Activated T-cell treated with anti-CD3 and anti-CD28 coated beads, Interleukin-2, amount 50 U/mL, for 4 hours (primary cell): ENCODE measurements around the gene JAKMIP3. TPM values are rescaled to one million over a fixed set of nuclear protein-coding genes. Genes with fewer than 3 reads are reported as not detected.

Source experiments
- ATAC-seq, 2 donors: fragments of 200-7000 bp; cut with Tn5 transposase; one replicate each; pipeline ENCODE4 v1.10.0; 2021
- DNase-seq: peaks from one replicate; pipeline ENCODE4 v3.0.0-alpha.2; 2020
- H3K27me3 Mint-ChIP-seq: one replicate; pipeline ENCODE4 v1.8.0; 2021; ENCODE audit warnings: low read depth, mixed read lengths
- H3K36me3 Mint-ChIP-seq: one replicate; pipeline ENCODE4 v1.8.0; 2022; ENCODE audit warnings: mixed read lengths; ENCODE audit not compliant: insufficient read depth
- H3K4me1 Mint-ChIP-seq: one replicate; pipeline ENCODE4 v1.8.0; 2021; ENCODE audit warnings: low read depth, mixed read lengths
- H3K4me3 Mint-ChIP-seq: one replicate; pipeline ENCODE4 v1.8.0; 2021; ENCODE audit warnings: mild to moderate bottlenecking, moderate library complexity, mixed read lengths
- H3K9me3 Mint-ChIP-seq: one replicate; pipeline ENCODE4 v1.8.0; 2021; ENCODE audit warnings: mixed read lengths
- total RNA-seq, 3 donors: library from RNA; stranded (reverse); gene quantifications; one replicate each; pipeline ENCODE4 v1.2.1, GENCODE V29; 2021

JAKMIP3 gene
- total RNA-seq, 3 donors from 2014 or later, result 0.08 to 0.35 (median 0.08) TPM

DNA sequence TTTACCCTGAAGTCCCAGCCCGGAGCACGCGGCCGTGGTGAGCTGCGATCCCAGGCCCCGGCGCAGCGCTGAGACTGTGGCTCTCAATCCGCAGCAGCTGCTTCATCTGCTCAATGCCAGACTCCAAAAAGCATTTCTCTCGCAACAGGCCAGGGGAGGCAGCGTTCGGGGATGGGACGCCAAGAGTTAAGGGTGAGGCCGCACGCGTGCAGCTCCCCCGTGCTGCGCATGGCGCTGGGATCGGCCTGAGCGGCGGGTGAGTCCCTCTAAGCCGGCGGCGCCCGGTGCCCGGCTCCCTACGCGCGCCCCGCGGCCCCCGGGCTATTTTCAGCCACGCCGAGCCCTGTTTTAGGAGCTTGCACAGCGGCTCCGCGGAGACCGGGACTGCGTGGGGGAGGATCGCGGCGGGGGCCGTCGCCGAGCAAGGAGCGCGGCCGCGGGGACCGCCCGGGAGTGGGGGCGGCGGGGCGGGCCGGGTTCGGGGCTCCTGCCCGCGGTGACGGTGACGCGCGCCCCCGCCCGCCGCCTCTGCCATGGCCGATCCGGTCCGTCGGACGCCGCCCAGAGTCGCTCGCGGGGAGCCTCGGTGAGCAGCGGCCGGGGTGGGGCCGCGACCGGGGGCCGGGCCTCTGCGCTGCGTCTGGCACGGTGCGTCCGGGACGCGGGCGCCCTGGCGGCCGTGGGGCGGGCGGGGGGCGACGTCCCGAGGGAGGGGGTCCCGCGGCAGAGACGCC, 29.4 kb upstream of the JAKMIP3 start:
- H3K36me3 Mint-ChIP-seq, result no peaks in the 10 kb centered on the region
- no peaks in the 10 kb centered on the region for H3K9me3 Mint-ChIP-seq
- H3K4me1 Mint-ChIP-seq, result peaks cover 7% of the 10 kb centered on the region
- ATAC-seq, result peak; percentile 65 to 67
- H3K27me3 Mint-ChIP-seq, result peaks cover 72% of the 10 kb centered on the region
- H3K4me3 Mint-ChIP-seq, result no peak overlapping the region
- DNase-seq, result no peak

- Mint-ChIP-seq H3K4me1 (peaks cover 7% of the 10 kb centered on the region), H3K9me3 (no peaks in the 10 kb centered on the region), H3K36me3 (no peaks in the 10 kb centered on the region), H3K27me3 (peaks cover 65% of the 10 kb centered on the region), H3K4me3 (peak overlapping the region; percentile 38)
- peak; percentile 54 to 64 for ATAC-seq
- no peak for DNase-seq
Measured at GRCh38 chr10:132036887-132037675, 28.7 kb upstream of the JAKMIP3 start.

GRCh38 chr10:132037676-132037975, 28.1 kb upstream of the JAKMIP3 start:
- H3K27me3 Mint-ChIP-seq, result peaks cover 65% of the 10 kb centered on the region
- peaks cover 7% of the 10 kb centered on the region for H3K4me1 Mint-ChIP-seq
- no peaks in the 10 kb centered on the region for H3K36me3 Mint-ChIP-seq
- DNase-seq, result no peak
- no peak overlapping the region for H3K4me3 Mint-ChIP-seq
- no peaks in the 10 kb centered on the region for H3K9me3 Mint-ChIP-seq
- no peak for ATAC-seq

DNA sequence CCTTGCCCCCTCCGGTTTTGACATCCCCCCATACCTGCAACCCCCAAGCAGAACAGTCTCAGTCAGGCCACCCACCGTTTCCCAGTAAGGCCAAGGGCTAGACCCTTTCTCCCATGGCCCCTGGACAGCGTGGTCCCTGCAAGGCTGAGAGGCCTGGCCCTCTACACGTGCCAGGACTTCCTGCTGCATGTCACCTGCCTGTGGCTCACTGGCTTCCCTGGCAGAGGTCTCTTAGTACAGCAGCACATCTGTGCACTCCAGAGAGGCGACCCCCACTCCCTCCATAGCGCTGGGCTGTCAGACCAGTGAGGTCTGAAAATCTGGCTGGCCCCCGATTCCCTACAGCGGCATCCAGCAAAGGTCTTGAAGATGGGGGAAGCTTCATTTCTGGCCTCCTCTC, 26.4 kb upstream of the JAKMIP3 start:
- no peak for DNase-seq
- Mint-ChIP-seq H3K36me3 (no peaks in the 10 kb centered on the region), H3K27me3 (peaks cover 59% of the 10 kb centered on the region), H3K9me3 (no peaks in the 10 kb centered on the region), H3K4me3 (no peak overlapping the region), H3K4me1 (peaks cover 7% of the 10 kb centered on the region)
- ATAC-seq, result no peak

DNA sequence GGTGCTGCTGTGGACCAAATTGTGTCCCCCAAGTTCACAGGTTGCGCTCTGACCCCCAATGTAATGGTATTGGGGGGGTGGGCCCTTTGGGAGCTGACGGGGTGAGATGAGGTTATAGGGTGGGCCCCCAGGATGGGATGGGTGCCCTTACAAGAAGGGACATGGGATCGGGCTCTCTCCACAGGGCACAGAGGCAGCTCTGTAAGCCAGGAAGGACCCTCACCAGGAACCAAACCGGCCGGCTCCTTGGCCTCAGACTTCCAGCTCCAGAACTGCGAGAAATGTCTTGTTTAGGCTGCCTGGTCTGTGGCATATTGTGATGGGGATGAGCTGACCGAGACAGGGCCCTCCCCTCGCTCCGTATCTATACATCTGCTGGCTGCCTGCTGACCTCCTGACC, 25.7 kb upstream of the JAKMIP3 start:
- no peak for ATAC-seq
- DNase-seq, result no peak
- no peaks in the 10 kb centered on the region for H3K36me3 Mint-ChIP-seq
- peaks cover 58% of the 10 kb centered on the region for H3K27me3 Mint-ChIP-seq
- no peak overlapping the region for H3K4me3 Mint-ChIP-seq
- peaks cover 7% of the 10 kb centered on the region for H3K4me1 Mint-ChIP-seq
- no peaks in the 10 kb centered on the region for H3K9me3 Mint-ChIP-seq

GRCh38 chr10:132041340-132041739, 24.4 kb upstream of the JAKMIP3 start:
- Mint-ChIP-seq H3K27me3 (peaks cover 51% of the 10 kb centered on the region), H3K9me3 (no peaks in the 10 kb centered on the region), H3K36me3 (no peaks in the 10 kb centered on the region), H3K4me3 (no peak overlapping the region), H3K4me1 (peaks cover 7% of the 10 kb centered on the region)
- no peak for ATAC-seq
- no peak for DNase-seq

DNA sequence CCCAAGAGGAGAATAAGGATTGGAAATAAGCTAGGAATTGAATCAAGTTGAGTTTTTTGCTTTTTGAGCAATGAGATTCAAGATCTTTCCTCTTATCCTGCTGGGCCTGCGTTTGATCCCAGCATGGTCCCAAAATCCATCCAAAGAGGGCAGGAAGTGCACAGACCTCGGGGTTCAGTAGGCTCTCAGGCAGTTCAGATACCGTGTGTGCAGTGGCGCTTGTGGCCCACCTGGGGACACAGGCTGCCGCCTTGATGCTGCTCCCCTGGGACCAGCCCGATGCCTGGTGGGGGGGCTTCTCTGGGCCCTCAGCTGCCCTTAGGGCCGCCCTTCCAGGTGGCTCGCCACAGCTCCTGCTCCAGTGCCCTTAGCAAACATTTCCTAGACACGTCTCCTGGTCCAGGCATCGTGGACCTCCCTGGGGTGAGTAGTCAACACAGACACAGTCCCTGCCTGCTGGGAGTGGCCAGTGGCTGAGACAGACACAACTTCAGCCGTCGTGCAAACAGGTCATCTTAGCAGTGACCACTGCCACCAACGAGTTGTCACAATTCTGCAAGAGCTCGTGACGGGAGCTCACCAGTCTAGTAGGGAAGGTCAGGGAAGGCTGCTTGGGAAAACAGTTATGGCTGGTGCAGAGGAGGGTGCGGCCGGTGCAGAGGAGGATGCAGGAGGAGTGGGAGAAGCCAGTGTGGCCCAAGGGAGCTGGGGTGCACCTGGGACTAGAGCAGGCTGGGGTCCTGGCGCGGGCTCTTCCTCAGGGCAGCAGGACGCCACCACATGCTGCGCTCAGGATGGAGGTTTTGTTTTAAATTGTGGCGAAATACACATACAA, 21.7 kb upstream of the JAKMIP3 start:
- no peak for ATAC-seq
- Mint-ChIP-seq H3K4me3 (no peak overlapping the region), H3K9me3 (no peaks in the 10 kb centered on the region), H3K4me1 (no peaks in the 10 kb centered on the region), H3K36me3 (no peaks in the 10 kb centered on the region), H3K27me3 (peaks cover 31% of the 10 kb centered on the region)
- DNase-seq, result no peak

GRCh38 chr10:132044803-132045202, 20.9 kb upstream of the JAKMIP3 start:
- no peak for ATAC-seq
- no peak overlapping the region for H3K4me3 Mint-ChIP-seq
- H3K4me1 Mint-ChIP-seq, result no peaks in the 10 kb centered on the region
- DNase-seq, result no peak
- H3K27me3 Mint-ChIP-seq, result peaks cover 29% of the 10 kb centered on the region
- H3K36me3 Mint-ChIP-seq, result no peaks in the 10 kb centered on the region
- H3K9me3 Mint-ChIP-seq, result no peaks in the 10 kb centered on the region

GRCh38 chr10:132045324-132045723, 20.4 kb upstream of the JAKMIP3 start:
- H3K4me1 Mint-ChIP-seq, result no peaks in the 10 kb centered on the region
- H3K27me3 Mint-ChIP-seq, result peaks cover 31% of the 10 kb centered on the region
- ATAC-seq, result no peak
- no peaks in the 10 kb centered on the region for H3K9me3 Mint-ChIP-seq
- DNase-seq, result no peak
- no peak overlapping the region for H3K4me3 Mint-ChIP-seq
- H3K36me3 Mint-ChIP-seq, result no peaks in the 10 kb centered on the region

DNA sequence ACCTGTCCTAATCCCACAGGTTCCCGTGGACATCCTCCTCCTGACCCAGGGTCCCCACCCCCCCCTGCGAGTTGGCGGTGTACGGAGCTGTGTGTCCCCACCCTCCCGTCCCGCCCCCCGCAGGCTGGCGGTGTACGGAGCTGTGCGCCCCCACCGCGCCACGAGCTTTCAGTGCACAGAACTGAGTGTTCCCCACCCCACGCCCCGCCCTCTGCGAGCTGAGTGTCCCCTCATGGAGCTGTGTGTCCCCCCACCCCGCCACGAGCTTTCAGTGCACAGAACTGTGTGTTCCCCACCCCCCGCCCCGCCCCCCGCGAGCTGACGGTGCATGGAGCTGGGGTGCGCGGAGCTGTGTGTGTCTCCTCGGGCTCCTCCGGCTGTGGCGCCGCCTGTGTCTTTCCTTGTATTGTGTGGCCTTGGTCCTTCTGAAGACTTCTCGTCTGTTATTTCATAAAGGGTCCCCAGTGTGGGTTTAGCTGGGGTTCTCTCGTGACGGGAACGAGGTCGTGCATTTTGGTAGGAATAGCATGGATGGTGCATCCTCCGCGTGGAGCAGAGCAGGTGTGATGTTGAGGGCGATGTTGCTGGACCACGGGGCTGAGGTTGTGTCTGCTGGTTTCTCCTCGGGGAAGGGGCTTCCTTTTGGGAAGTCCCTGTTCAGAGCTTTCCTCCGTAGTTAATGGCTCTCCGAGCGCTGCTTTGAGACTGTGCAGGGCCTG, 18.0 kb upstream of the JAKMIP3 start:
- DNase-seq, result no peak
- H3K4me1 Mint-ChIP-seq, result no peaks in the 10 kb centered on the region
- H3K27me3 Mint-ChIP-seq, result peaks cover 27% of the 10 kb centered on the region
- no peak for ATAC-seq
- peaks cover 4% of the 10 kb centered on the region for H3K36me3 Mint-ChIP-seq
- H3K4me3 Mint-ChIP-seq, result no peak overlapping the region
- peaks cover 8% of the 10 kb centered on the region for H3K9me3 Mint-ChIP-seq

- peaks cover 11% of the 10 kb centered on the region for H3K9me3 Mint-ChIP-seq
- no peak overlapping the region for H3K4me3 Mint-ChIP-seq
- H3K36me3 Mint-ChIP-seq, result peaks cover 4% of the 10 kb centered on the region
- no peak for ATAC-seq
- DNase-seq, result no peak
- H3K4me1 Mint-ChIP-seq, result no peaks in the 10 kb centered on the region
- peaks cover 27% of the 10 kb centered on the region for H3K27me3 Mint-ChIP-seq
Measured at GRCh38 chr10:132048294-132048667, 17.5 kb upstream of the JAKMIP3 start.

DNA sequence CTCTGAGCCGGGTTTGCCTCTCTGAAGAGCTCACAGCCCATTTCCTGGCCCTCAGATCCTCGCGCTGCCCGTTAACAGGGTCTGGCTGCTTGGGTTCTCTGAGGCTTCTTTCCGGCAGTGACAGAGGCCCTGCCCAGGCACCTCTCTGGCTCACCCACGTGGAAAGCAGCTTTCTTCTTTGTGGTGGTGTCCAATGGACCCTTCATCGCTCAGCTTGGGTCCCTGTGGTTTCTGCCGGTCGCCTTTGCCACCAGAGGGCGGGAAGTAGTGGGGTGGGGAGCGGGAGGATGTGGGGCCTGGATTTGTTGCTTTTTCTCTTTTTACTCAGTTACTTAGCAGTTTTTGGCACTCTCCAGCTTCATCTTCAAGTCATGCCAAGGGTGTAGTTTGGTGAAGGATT, 15.6 kb upstream of the JAKMIP3 start:
- peaks cover 20% of the 10 kb centered on the region for H3K27me3 Mint-ChIP-seq
- H3K9me3 Mint-ChIP-seq, result peaks cover 11% of the 10 kb centered on the region
- H3K4me1 Mint-ChIP-seq, result no peaks in the 10 kb centered on the region
- peaks cover 4% of the 10 kb centered on the region for H3K36me3 Mint-ChIP-seq
- no peak overlapping the region for H3K4me3 Mint-ChIP-seq
- no peak for ATAC-seq
- DNase-seq, result no peak

- Mint-ChIP-seq H3K9me3 (peaks cover 11% of the 10 kb centered on the region), H3K4me3 (no peak overlapping the region), H3K4me1 (no peaks in the 10 kb centered on the region), H3K27me3 (peaks cover 26% of the 10 kb centered on the region), H3K36me3 (peaks cover 4% of the 10 kb centered on the region)
- no peak for DNase-seq
- no peak for ATAC-seq
Measured at GRCh38 chr10:132052124-132052523, 13.6 kb upstream of the JAKMIP3 start.

DNA sequence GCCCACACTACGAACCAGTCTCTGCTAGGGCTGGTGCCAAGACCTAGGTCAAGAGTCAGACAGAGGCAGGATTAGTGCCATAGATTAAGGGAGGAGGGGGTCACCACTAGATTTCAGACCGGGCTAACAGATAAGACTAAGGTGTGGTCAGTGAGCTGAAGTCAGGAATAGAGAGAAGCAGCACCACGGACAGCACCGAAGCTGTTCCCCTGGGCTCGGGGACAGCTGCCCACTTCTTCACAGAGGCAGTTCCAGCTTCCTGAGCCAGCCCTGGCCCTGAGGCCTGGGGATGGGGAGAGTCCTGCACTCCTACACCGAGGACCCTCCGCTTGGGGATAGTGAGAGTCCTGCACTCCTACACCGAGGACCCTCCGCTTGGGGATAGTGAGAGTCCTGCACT, 11.2 kb upstream of the JAKMIP3 start:
- Mint-ChIP-seq H3K36me3 (peaks cover 4% of the 10 kb centered on the region), H3K4me3 (no peak overlapping the region), H3K4me1 (no peaks in the 10 kb centered on the region), H3K9me3 (peaks cover 11% of the 10 kb centered on the region), H3K27me3 (peaks cover 32% of the 10 kb centered on the region)
- no peak for DNase-seq
- no peak for ATAC-seq
